CD14-positive monocyte (primary cell): ENCODE measurements around the gene GDF2. TPM values are rescaled to one million over a fixed set of nuclear protein-coding genes. Genes with fewer than 3 reads are reported as not detected.

ENCODE experiments used
- DNase-seq, 3 donors: peaks; one replicate each; pipeline ENCODE4 v3.0.0-alpha.2; 2011 to 2022
- H2AFZ ChIP-seq: 2 replicates; pipeline ENCODE4 v1.6.0; 2012; ENCODE audit warnings: mild to moderate bottlenecking, low read depth, low read length, inconsistent platforms; ENCODE audit not compliant: insufficient read depth, poor library complexity, severe bottlenecking
- H3K27ac ChIP-seq, 2 donors: 1 replicate in 1 of 2; 2 replicates in 1 of 2; pipeline ENCODE4 v1.5.1; 2012 to 2013; ENCODE audit warnings: low read length in 2 of 2, control low read depth in 1 of 2, inconsistent platforms in 1 of 2, low read depth in 1 of 2, mild to moderate bottlenecking in 1 of 2
- H3K27me3 ChIP-seq, 2 donors: one replicate each; pipeline versions ENCODE4 v1.6.0 to v1.6.1; 2011 to 2013; ENCODE audit warnings: low read length in 2 of 2; ENCODE audit not compliant: control insufficient read depth in 2 of 2, insufficient read depth in 2 of 2
- H3K36me3 ChIP-seq, 2 donors: replicated peaks in 1 of 2; 1 replicate in 1 of 2; 2 replicates in 1 of 2; pipeline versions ENCODE4 v1.5.1 to v1.6.1; 2012 to 2013; ENCODE audit warnings: low read length in 2 of 2, control low read depth in 1 of 2, inconsistent platforms in 1 of 2, mild to moderate bottlenecking in 1 of 2; ENCODE audit not compliant: insufficient read depth in 2 of 2, control insufficient read depth in 1 of 2
- H3K4me1 ChIP-seq, 2 donors: 1 replicate in 1 of 2; 2 replicates in 1 of 2; pipeline versions ENCODE4 v1.5.1 to v1.6.1; 2012 to 2013; ENCODE audit warnings: low read length in 2 of 2, control low read depth in 1 of 2, inconsistent platforms in 1 of 2, mild to moderate bottlenecking in 1 of 2, moderate library complexity in 1 of 2; ENCODE audit not compliant: insufficient read depth in 2 of 2, control insufficient read depth in 1 of 2
- H3K4me2 ChIP-seq: replicated peaks from 2 replicates; pipeline ENCODE3; 2012; ENCODE audit warnings: low read length, moderate library complexity, mild to moderate bottlenecking; ENCODE audit not compliant: poor library complexity, severe bottlenecking; ENCODE audit errors: extremely low read depth
- H3K4me3 ChIP-seq, 3 experiments: fragments of 200-600 bp in 1 of 3; sonication (generic) in 1 of 3; replicated peaks in 1 of 3; 1 replicate in 2 of 3; 2 replicates in 1 of 3; pipeline ENCODE4 v1.5.1; 2011 to 2013; ENCODE audit warnings: low read length in 3 of 3, mild to moderate bottlenecking in 3 of 3, control low read depth in 2 of 3, low read depth in 2 of 3, inconsistent platforms in 1 of 3, moderate library complexity in 1 of 3
- H3K79me2 ChIP-seq: 2 replicates; pipeline ENCODE4 v1.6.0; 2012; ENCODE audit warnings: mild to moderate bottlenecking, control low read depth, inconsistent platforms, low read length, moderate library complexity; ENCODE audit not compliant: insufficient read depth
- H3K9ac ChIP-seq: 2 replicates; pipeline ENCODE4 v1.6.0; 2017; ENCODE audit warnings: low read length, mild to moderate bottlenecking; ENCODE audit not compliant: insufficient read depth, poor library complexity, severe bottlenecking
- H3K9me3 ChIP-seq, 2 donors: replicated peaks in 1 of 2; 1 replicate in 1 of 2; 2 replicates in 1 of 2; pipeline versions ENCODE4 v1.5.1 to v1.6.1; 2012 to 2013; ENCODE audit warnings: low read length in 2 of 2, control low read depth in 1 of 2; ENCODE audit not compliant: control insufficient read depth in 1 of 2, insufficient read depth in 1 of 2
- H4K20me1 ChIP-seq: 2 replicates; pipeline ENCODE4 v1.6.0; 2012; ENCODE audit warnings: mild to moderate bottlenecking, low read length, control low read depth, moderate library complexity; ENCODE audit not compliant: insufficient read depth
- H3K27ac Mint-ChIP-seq, 7 donors: one replicate each; pipeline ENCODE4 v1.8.0; 2020; ENCODE audit warnings: mild to moderate bottlenecking in 7 of 7, mixed read lengths in 7 of 7, moderate library complexity in 6 of 7, inconsistent platforms in 2 of 7
- H3K27me3 Mint-ChIP-seq, 3 donors: one replicate each; pipeline ENCODE4 v1.8.0; 2021 to 2022; ENCODE audit warnings: low read depth in 3 of 3, mild to moderate bottlenecking in 3 of 3, mixed read lengths in 3 of 3, moderate library complexity in 3 of 3, inconsistent platforms in 1 of 3
- H3K36me3 Mint-ChIP-seq, 2 donors: one replicate each; pipeline ENCODE4 v1.8.0; 2020; ENCODE audit warnings: mixed read lengths in 2 of 2, inconsistent platforms in 1 of 2, mild to moderate bottlenecking in 1 of 2
- H3K4me1 Mint-ChIP-seq: one replicate; pipeline ENCODE4 v1.8.0; 2020; ENCODE audit warnings: mild to moderate bottlenecking, mixed read lengths
- H3K4me3 Mint-ChIP-seq, 2 donors: one replicate each; pipeline ENCODE4 v1.8.0; 2020; ENCODE audit warnings: mild to moderate bottlenecking in 2 of 2, mixed read lengths in 2 of 2, moderate library complexity in 1 of 2
- H3K9me3 Mint-ChIP-seq, 7 donors: one replicate each; pipeline ENCODE4 v1.8.0; 2020 to 2022; ENCODE audit warnings: mixed read lengths in 7 of 7, mild to moderate bottlenecking in 6 of 7, moderate library complexity in 6 of 7, inconsistent platforms in 2 of 7
- WGBS: methylation state at CpG from one replicate; pipeline ENCODE4 v1.1.5; 2013; ENCODE audit warnings: missing lambda C conversion rate; ENCODE audit not compliant: insufficient coverage; 5-methylcytosine and 5-hydroxymethylcytosine counted together
- intact Hi-C, 2 donors: fragments of 100-400 bp; cut with micrococcal nuclease; formaldehyde crosslinking; loops; one replicate each; pipeline versions ENCODE4 v1.15.0 to v1.15.1; 2023
- polyA minus RNA-seq: library from RNA; depleted of rRNA, polyadenylated mRNA; stranded (reverse); fragments of >200 nt; gene quantifications from 2 replicates; pipeline ENCODE4 v1.2.3, GENCODE V29; 2012
- polyA plus RNA-seq, 3 donors: library from polyadenylated mRNA; depleted of rRNA in 1 of 3; unstranded in 2 of 3; stranded (reverse) in 1 of 3; fragments of 300-500 nt in 2 of 3; fragments of >200 nt in 1 of 3; fragmentation: Illumina TruSeq in 2 of 3; gene quantifications; 1 replicate in 2 of 3; 2 replicates in 1 of 3; pipeline ENCODE4 v1.2.3, GENCODE V29; 2012 to 2021
- total RNA-seq, 12 experiments: library from RNA in 1 of 12; stranded (reverse) in 1 of 12; fragments of 120-200 nt in 1 of 12; gene quantifications; one replicate each; pipeline ENCODE4 v1.2.4 and lab custom pipeline; 2013 to 2026; ENCODE audit warnings: mixed read lengths in 6 of 12, inconsistent platforms in 1 of 12
- TF ChIP-seq, protein P1 (sequence below): fragments of 200-600 bp; IDR thresholded peaks from one replicate; pipeline ENCODE4 v1.8.0; 2022; ENCODE audit warnings: antibody characterized with exemption, mild to moderate bottlenecking

Gene GDF2
- total RNA-seq (2013), result not detected
- polyA plus RNA-seq (not detected), polyA minus RNA-seq (not detected in 2 replicates), total RNA-seq (lab: John Stamatoyannopoulos, UW) (0 to 0.23 (median 0) reads per million in 11 experiments)

DNA sequence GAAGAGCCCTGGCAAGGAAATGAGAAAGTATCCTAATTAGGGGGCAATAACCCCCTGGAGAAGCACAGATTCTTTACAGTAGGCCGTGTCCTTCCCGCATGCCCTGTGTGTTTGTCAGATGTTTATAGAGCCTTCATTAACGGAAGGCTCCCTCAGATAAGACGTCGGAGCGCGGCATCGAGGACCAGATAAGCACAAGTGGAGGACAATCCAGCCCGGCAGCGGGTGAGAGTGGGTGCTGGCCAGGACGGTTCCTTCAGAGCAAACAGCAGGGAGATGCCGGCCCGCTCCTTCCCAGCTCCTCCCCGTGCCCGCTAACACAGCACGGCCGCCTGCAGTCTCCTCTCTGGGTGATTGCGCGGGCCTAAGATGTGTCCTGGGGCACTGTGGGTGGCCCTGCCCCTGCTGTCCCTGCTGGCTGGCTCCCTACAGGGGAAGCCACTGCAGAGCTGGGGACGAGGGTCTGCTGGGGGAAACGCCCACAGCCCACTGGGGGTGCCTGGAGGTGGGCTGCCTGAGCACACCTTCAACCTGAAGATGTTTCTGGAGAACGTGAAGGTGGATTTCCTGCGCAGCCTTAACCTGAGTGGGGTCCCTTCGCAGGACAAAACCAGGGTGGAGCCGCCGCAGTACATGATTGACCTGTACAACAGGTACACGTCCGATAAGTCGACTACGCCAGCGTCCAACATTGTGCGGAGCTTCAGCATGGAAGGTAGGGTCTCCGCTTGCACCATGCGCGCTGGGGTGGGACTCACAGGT is at the start of gene GDF2:
Gene GDF2, plus strand, starts transcription at position 155 of the 762 bp plus-strand sequence. Its CDS starts 215 bp downstream, at position 370.
- intact Hi-C loops, result no loop called here
- H3K27me3 Mint-ChIP-seq, result peaks cover 0 to 6% (median 5%) of the 10 kb centered on the region in 3 donors
- DNase-seq, result no peak
- H3K27me3 ChIP-seq, result no peaks in the 10 kb centered on the region
- H3K27ac ChIP-seq, result no peak within 1 kb of the TSS
- no peak within 1 kb of the TSS for H3K4me2 ChIP-seq
- no peak within 1 kb of the TSS for H3K4me3 ChIP-seq
- H3K4me1 Mint-ChIP-seq, result no peaks in the 10 kb centered on the region
- H3K36me3 Mint-ChIP-seq, result no peaks in the 10 kb centered on the region
- H4K20me1 ChIP-seq, result no peaks in the 10 kb centered on the region
- 94% methylated on average over 32 of the region's 35 CpGs for WGBS
- TF ChIP-seq, protein P1, sequence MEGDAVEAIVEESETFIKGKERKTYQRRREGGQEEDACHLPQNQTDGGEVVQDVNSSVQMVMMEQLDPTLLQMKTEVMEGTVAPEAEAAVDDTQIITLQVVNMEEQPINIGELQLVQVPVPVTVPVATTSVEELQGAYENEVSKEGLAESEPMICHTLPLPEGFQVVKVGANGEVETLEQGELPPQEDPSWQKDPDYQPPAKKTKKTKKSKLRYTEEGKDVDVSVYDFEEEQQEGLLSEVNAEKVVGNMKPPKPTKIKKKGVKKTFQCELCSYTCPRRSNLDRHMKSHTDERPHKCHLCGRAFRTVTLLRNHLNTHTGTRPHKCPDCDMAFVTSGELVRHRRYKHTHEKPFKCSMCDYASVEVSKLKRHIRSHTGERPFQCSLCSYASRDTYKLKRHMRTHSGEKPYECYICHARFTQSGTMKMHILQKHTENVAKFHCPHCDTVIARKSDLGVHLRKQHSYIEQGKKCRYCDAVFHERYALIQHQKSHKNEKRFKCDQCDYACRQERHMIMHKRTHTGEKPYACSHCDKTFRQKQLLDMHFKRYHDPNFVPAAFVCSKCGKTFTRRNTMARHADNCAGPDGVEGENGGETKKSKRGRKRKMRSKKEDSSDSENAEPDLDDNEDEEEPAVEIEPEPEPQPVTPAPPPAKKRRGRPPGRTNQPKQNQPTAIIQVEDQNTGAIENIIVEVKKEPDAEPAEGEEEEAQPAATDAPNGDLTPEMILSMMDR, result no peak
- peaks cover 0 to 1% (median 0%) of the 10 kb centered on the region in 7 donors for H3K9me3 Mint-ChIP-seq
- no peak within 1 kb of the TSS for H2AFZ ChIP-seq
- no peak within 1 kb of the TSS for H3K4me3 Mint-ChIP-seq
- no peaks in the 10 kb centered on the region for H3K9me3 ChIP-seq
- H3K79me2 ChIP-seq, result no peaks in the 10 kb centered on the region
- H3K36me3 ChIP-seq, result no peaks in the 10 kb centered on the region
- no peaks in the 10 kb centered on the region for H3K4me1 ChIP-seq
- no peak within 1 kb of the TSS for H3K9ac ChIP-seq
- no peak within 1 kb of the TSS for H3K27ac Mint-ChIP-seq

DNA sequence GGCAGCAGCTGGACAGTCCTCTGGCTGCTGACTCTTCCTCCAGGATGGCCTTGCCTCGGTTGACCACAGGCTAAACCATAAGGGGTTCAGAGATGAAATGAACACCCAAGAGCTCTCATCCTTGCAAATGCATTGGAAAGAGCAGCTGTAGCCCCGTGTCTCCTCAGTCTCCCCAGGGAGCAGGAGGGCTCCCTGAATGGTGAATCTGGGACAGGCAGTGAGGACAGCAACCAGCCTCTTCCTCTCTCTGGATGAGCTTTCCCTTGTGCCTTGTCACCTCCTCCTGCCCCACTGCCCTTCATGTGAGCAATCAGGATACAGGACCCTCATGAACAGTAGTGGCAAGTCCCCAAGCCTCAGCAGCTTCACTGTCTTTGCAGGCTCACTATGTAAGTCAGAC is 46.2 kb upstream of the GDF2 start:
- Mint-ChIP-seq H3K4me3 (no peak overlapping the region), H3K4me1 (peaks cover 2% of the 10 kb centered on the region), H3K27me3 (peaks cover 2 to 3% (median 3%) of the 10 kb centered on the region in 3 donors), H3K9me3 (peaks cover 0 to 17% (median 6%) of the 10 kb centered on the region in 7 donors), H3K36me3 (no peaks in the 10 kb centered on the region), H3K27ac (no peak overlapping the region)
- peaks cover 0 to 3% of the 10 kb centered on the region in 2 donors for H3K9me3 ChIP-seq
- no peak overlapping the region for H3K4me2 ChIP-seq
- no peaks in the 10 kb centered on the region for H3K4me1 ChIP-seq
- H2AFZ ChIP-seq, result no peak overlapping the region
- H3K27ac ChIP-seq, result no peak overlapping the region
- TF ChIP-seq, protein P1, result no peak
- H4K20me1 ChIP-seq, result no peaks in the 10 kb centered on the region
- no peak overlapping the region for H3K9ac ChIP-seq
- DNase-seq, result no peak
- H3K79me2 ChIP-seq, result no peaks in the 10 kb centered on the region
- intact Hi-C loops, result no loop called here
- H3K36me3 ChIP-seq, result no peaks in the 10 kb centered on the region
- H3K27me3 ChIP-seq, result no peaks in the 10 kb centered on the region
- no peak overlapping the region for H3K4me3 ChIP-seq
- WGBS, result 100% methylated on average over 2 of the region's 2 CpGs
